Endodermal cell (in vitro differentiated cells): Measurements from ENCODE around the gene OGA. TPM values are rescaled to one million over a fixed set of nuclear protein-coding genes. Genes with fewer than 3 reads are reported as not detected.

Experiments used
- DNase-seq: peaks from one replicate; pipeline ENCODE4 v3.0.0-alpha.2; 2017
- H3K27ac ChIP-seq: 2 replicates; pipeline ENCODE4 v1.5.1; 2013; ENCODE audit warnings: mild to moderate bottlenecking, low read depth, low read length, moderate library complexity
- H3K27me3 ChIP-seq: 2 replicates; pipeline ENCODE4 v1.6.1; 2013; ENCODE audit warnings: mild to moderate bottlenecking, low read length, moderate library complexity; ENCODE audit not compliant: insufficient read depth, control insufficient read depth, poor library complexity, severe bottlenecking
- H3K36me3 ChIP-seq: 2 replicates; pipeline ENCODE4 v1.7.0; 2013; ENCODE audit warnings: mild to moderate bottlenecking, low read length, moderate library complexity; ENCODE audit not compliant: control insufficient read depth, insufficient read depth
- H3K4me1 ChIP-seq: one replicate; pipeline ENCODE4 v1.7.0; 2013; ENCODE audit warnings: low read length; ENCODE audit not compliant: control insufficient read depth, insufficient read depth
- H3K4me3 ChIP-seq: 2 replicates; pipeline ENCODE4 v1.5.1; 2013; ENCODE audit warnings: mild to moderate bottlenecking, low read length, moderate library complexity
- H3K9ac ChIP-seq: 2 replicates; pipeline ENCODE4 v1.6.1; 2013; ENCODE audit warnings: mild to moderate bottlenecking, low read length, moderate library complexity; ENCODE audit not compliant: poor library complexity, severe bottlenecking; ENCODE audit errors: extremely low read depth
- H3K9me3 ChIP-seq: 2 replicates; pipeline ENCODE4 v1.6.1; 2013; ENCODE audit warnings: mild to moderate bottlenecking, low read length, moderate library complexity; ENCODE audit not compliant: control insufficient read depth
- H3K27ac Mint-ChIP-seq: 2 replicates; pipeline ENCODE4 v1.8.0; 2020; ENCODE audit warnings: mixed read lengths
- H3K27me3 Mint-ChIP-seq: 2 replicates; pipeline ENCODE4 v1.8.0; 2021; ENCODE audit warnings: mild to moderate bottlenecking, mixed read lengths; ENCODE audit not compliant: insufficient read depth
- H3K36me3 Mint-ChIP-seq: 2 replicates; pipeline ENCODE4 v1.8.0; 2020; ENCODE audit warnings: low read depth, mixed read lengths
- H3K4me1 Mint-ChIP-seq: 2 replicates; pipeline ENCODE4 v1.8.0; 2020; ENCODE audit warnings: mixed read lengths
- H3K4me3 Mint-ChIP-seq: 2 replicates; pipeline ENCODE4 v1.8.0; 2020; ENCODE audit warnings: mild to moderate bottlenecking, moderate library complexity, mixed read lengths
- H3K9me3 Mint-ChIP-seq: 2 replicates; pipeline ENCODE4 v1.8.0; 2020; ENCODE audit warnings: mild to moderate bottlenecking, mixed read lengths
- WGBS, 2 experiments: methylation state at CpG; one replicate each; pipeline versions ENCODE4 v1.1.5 to v1.1.7; 2013; ENCODE audit warnings: missing lambda C conversion rate in 2 of 2, mixed read lengths in 1 of 2; ENCODE audit not compliant: insufficient coverage in 1 of 2, insufficient read length in 1 of 2; 5-methylcytosine and 5-hydroxymethylcytosine counted together
- total RNA-seq, 2 donors: library from RNA; stranded (reverse); fragmentation: NEBNext Ultra II Directional in 1 of 2; extraction: Animal tissue kit (Norgen Biotek cat#: 25700) in 1 of 2; gene quantifications; 2 replicates in 1 of 2; 3 replicates in 1 of 2; pipeline ENCODE4 v1.2.1, GENCODE V29; 2021
- TF ChIP-seq, protein P1 (sequence below): fragments of 200-600 bp; sonication (generic); conservative IDR thresholded peaks from 2 replicates; pipeline ENCODE4 v1.5.0; 2021; ENCODE audit warnings: antibody characterized with exemption, mild to moderate bottlenecking

OGA gene
- total RNA-seq, 2 donors from 2014 or later, result 138 to 149 TPM

DNA sequence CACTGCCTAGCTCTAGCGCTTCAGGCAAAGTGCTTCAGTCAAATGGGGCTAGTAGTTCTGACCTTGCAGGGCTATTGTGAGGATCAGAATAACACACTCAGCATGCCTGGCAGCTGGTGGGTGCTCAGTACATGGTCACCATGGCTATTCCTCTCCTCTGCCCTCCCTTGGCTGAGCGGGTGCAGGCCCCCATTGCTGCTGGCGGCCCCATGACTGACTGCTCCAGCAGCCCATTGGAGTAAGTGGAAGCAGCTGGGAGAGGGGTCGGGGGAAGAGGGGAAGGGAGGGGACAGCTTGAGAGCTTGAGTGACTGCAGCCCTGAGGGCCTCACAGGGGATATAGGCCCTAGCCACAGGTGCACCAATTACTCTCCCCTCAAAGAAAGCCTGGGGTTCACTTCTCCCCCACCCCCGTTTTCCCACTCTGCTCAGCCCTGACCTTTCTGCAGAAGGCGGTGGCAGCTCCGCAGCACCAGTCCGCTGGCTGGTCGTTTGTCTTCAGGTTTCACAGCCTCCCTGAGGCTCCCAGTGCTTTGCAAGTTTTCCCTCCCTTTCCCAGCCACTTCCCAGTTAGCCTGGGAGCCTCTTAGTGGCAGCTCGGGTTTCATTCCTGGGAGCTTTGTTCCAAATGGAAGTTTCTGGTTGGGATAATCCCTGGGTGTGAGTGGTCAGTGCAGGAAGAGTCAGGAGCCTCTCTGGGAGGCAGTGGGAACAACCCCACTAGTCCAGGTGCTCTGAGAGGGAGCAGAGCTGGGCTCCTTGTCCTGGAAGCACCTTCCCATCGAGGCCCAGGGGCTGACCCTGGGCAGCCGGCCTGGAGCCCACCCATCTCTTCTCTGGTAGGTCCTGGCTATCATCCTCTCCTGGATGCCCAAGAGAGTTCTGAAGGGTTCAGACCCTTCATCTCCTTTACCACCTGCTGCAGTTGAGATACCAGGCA, 58.7 kb downstream of the OGA start:
- peak; percentile 83 for DNase-seq
- H3K27me3 ChIP-seq, result no peaks in the 10 kb centered on the region
- WGBS, 2 experiments, result 59 to 67% methylated on average over 5 to 12 of the region's 12 CpGs
- no peak overlapping the region for H3K27ac Mint-ChIP-seq
- H3K27me3 Mint-ChIP-seq, result peaks cover 7% of the 10 kb centered on the region
- H3K4me1 ChIP-seq, result peaks cover 24% of the 10 kb centered on the region
- H3K9ac ChIP-seq, result no peak overlapping the region
- TF ChIP-seq, protein P1, sequence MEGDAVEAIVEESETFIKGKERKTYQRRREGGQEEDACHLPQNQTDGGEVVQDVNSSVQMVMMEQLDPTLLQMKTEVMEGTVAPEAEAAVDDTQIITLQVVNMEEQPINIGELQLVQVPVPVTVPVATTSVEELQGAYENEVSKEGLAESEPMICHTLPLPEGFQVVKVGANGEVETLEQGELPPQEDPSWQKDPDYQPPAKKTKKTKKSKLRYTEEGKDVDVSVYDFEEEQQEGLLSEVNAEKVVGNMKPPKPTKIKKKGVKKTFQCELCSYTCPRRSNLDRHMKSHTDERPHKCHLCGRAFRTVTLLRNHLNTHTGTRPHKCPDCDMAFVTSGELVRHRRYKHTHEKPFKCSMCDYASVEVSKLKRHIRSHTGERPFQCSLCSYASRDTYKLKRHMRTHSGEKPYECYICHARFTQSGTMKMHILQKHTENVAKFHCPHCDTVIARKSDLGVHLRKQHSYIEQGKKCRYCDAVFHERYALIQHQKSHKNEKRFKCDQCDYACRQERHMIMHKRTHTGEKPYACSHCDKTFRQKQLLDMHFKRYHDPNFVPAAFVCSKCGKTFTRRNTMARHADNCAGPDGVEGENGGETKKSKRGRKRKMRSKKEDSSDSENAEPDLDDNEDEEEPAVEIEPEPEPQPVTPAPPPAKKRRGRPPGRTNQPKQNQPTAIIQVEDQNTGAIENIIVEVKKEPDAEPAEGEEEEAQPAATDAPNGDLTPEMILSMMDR, result no peak
- H3K9me3 ChIP-seq, result no peaks in the 10 kb centered on the region
- H3K36me3 Mint-ChIP-seq, result no peaks in the 10 kb centered on the region
- H3K27ac ChIP-seq, result no peak overlapping the region
- H3K4me3 Mint-ChIP-seq, result no peak overlapping the region
- H3K4me3 ChIP-seq, result no peak overlapping the region
- no peaks in the 10 kb centered on the region for H3K9me3 Mint-ChIP-seq
- H3K36me3 ChIP-seq, result peaks cover 5% of the 10 kb centered on the region
- H3K4me1 Mint-ChIP-seq, result peaks cover 25% of the 10 kb centered on the region

DNA sequence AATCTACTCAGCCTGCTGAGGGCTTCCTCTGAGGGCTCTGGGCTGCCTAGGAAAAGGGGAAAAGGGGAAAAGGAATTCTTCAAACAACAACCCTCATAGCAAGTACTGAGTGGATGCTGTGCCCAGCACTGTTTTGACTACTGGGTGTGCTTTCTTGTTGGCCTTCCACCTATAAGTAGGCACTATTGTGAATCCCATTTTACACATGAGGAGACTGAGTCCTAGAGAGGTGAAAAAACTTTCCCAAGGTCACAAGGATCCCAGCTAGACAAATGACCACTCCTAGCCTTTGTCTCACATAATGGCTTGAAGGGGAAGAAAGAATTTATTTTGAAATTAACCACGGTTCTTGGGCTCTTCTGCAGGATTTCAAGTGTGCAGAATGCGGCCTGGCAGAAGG, 59.4 kb downstream of the OGA start:
- Histone ChIP-seq H3K27ac (no peak overlapping the region), H3K9ac (no peak overlapping the region), H3K27me3 (no peaks in the 10 kb centered on the region), H3K36me3 (peaks cover 5% of the 10 kb centered on the region), H3K4me3 (no peak overlapping the region), H3K4me1 (peaks cover 24% of the 10 kb centered on the region), H3K9me3 (no peaks in the 10 kb centered on the region)
- H3K4me1 Mint-ChIP-seq, result peaks cover 25% of the 10 kb centered on the region
- WGBS, 2 experiments, result 88 to 93% methylated on average over 2 of the region's 2 CpGs
- TF ChIP-seq, protein P1, result no peak
- no peak for DNase-seq
- no peak overlapping the region for H3K4me3 Mint-ChIP-seq
- H3K9me3 Mint-ChIP-seq, result no peaks in the 10 kb centered on the region
- H3K36me3 Mint-ChIP-seq, result no peaks in the 10 kb centered on the region
- H3K27ac Mint-ChIP-seq, result no peak overlapping the region
- H3K27me3 Mint-ChIP-seq, result peaks cover 7% of the 10 kb centered on the region

DNA sequence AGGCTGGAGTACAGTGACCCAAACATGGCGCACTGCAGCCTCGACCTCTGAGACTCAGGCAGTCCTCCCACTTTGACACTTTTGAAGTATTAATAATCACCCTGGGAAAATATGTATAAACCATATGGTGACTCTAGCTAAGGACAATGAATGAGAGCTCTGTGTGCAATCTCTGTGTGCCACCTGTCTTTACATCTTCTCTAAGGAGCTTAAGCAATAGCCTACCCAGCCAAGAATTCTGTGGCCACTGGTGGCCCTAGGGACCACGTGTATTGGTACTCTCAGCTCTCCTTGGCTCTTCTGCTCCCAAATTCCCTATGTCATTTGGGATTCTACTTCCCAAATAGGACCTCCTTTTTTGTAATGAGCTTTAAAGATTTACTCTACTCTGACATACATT, 66.0 kb downstream of the OGA start:
- Mint-ChIP-seq H3K4me1 (peaks cover 22% of the 10 kb centered on the region), H3K36me3 (no peaks in the 10 kb centered on the region), H3K4me3 (no peak overlapping the region), H3K27me3 (peaks cover 11% of the 10 kb centered on the region), H3K9me3 (no peaks in the 10 kb centered on the region), H3K27ac (no peak overlapping the region)
- TF ChIP-seq, protein P1, result no peak
- 90 to 97% methylated on average over 3 of the region's 3 CpGs for WGBS, 2 experiments
- Histone ChIP-seq H3K36me3 (no peaks in the 10 kb centered on the region), H3K9me3 (no peaks in the 10 kb centered on the region), H3K9ac (no peak overlapping the region), H3K4me1 (peaks cover 17% of the 10 kb centered on the region), H3K27me3 (no peaks in the 10 kb centered on the region), H3K27ac (no peak overlapping the region), H3K4me3 (no peak overlapping the region)
- DNase-seq, result no peak
